HG03280 (cell line): ENCODE measurements around the gene NOS3.
"Not testable (repeated sequence)": the region's sequence is repeated elsewhere in the genome, so short reads cannot be mapped to it uniquely, and the experiment has no call there.

Experiments
- ATAC-seq: cut with Tn5 transposase; IDR thresholded peaks from one replicate; pipeline ENCODE4 v1.9.1; 2021; ENCODE audit warnings: mild to moderate bottlenecking, moderate library complexity; ENCODE audit not compliant: unreplicated experiment

The NOS3 gene

GRCh38 chr7:150997817-150998216, 7.0 kb downstream of the NOS3 start:
- no peak for ATAC-seq

DNA sequence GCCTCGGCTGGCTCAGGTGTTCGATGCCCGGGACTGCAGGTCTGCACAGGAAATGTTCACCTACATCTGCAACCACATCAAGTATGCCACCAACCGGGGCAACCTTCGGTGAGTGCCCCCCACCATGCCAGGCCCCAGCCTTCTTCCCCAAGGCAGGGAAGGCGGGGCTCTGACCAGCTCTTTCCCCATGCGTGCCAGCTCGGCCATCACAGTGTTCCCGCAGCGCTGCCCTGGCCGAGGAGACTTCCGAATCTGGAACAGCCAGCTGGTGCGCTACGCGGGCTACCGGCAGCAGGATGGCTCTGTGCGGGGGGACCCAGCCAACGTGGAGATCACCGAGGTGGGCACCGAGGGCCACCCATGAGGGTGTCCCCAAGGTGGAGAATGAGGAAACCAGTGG, 7.5 kb downstream of the NOS3 start:
- no peak for ATAC-seq

DNA sequence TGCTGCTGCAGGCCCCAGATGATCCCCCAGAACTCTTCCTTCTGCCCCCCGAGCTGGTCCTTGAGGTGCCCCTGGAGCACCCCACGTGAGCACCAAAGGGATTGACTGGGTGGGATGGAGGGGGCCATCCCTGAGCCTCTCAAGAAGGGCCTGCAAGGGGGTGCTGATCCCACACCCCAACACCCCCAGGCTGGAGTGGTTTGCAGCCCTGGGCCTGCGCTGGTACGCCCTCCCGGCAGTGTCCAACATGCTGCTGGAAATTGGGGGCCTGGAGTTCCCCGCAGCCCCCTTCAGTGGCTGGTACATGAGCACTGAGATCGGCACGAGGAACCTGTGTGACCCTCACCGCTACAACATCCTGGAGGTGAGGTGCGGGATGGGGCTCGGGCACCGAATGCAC, 8.2 kb downstream of the NOS3 start:
- no peak for ATAC-seq

GRCh38 chr7:150999497-151000230, 8.8 kb downstream of the NOS3 start:
- ATAC-seq, result no peak

GRCh38 chr7:151000897-151001495, 10.2 kb downstream of the NOS3 start:
- ATAC-seq, result no peak

GRCh38 chr7:151001546-151001945, 10.7 kb downstream of the NOS3 start:
- no peak for ATAC-seq

GRCh38 chr7:151003572-151003971, 12.8 kb downstream of the NOS3 start:
- ATAC-seq, result no peak

GRCh38 chr7:151005566-151005965, 14.7 kb downstream of the NOS3 start:
- ATAC-seq, result no peak

- ATAC-seq, result no peak
These were observed 15.9 kb downstream of the NOS3 start for GRCh38 chr7:151006590-151007300.

DNA sequence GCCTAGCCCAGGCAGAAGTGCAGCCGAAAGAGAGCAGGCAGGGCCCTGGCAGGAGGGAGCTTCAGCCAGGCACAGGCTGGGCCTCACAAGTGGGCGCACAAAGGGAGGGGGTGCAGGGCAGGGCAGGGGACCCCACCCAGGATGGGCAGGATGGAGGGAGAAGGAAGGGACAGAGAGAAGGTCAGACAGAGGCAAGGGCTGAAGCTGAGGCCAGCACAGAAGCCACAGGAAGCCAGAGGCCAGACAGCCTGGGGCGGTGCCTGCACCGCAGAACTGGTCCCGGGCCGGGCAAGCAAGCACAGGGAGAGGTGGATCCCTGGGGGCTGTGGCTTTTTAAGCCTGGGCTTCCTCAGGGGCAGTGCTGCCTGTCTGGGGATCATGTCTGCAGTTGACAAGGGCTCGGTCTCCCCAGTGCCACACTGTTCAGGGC, 16.7 kb downstream of the NOS3 start:
- no peak for ATAC-seq

GRCh38 chr7:151008143-151008510, 17.3 kb downstream of the NOS3 start:
- no peak for ATAC-seq

DNA sequence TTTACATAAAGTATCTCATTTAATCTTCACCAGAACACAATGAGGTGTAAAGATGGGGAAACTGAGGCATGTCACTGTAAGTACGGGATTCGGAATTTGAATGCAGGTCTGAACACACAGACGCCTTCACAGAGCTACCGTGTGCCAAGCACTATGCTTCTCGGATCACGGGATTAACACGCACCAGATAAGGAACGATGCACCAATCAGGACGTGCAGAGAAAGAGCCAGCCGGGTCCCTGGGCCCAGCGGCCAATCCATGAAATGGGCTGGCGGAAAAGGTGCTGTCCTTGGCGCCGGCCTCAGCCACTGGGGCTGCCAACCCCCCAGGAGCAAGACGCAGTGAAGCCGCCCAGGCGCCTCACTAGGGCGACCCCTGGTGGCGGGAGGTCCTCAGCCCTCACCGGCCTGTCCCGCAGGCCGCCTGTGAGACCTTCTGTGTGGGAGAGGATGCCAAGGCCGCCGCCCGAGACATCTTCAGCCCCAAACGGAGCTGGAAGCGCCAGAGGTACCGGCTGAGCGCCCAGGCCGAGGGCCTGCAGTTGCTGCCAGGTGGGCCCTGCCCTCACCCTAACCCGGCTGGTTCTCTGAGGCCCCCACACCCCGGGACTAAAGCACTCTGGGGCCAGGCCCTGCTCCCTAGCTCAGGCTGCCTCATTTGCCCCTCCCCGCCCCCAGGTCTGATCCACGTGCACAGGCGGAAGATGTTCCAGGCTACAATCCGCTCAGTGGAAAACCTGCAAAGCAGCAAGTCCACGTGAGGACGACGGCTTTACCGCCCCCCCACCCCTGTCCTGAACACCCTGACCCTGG, 17.9 kb downstream of the NOS3 start:
- ATAC-seq, result peak; percentile 85

DNA sequence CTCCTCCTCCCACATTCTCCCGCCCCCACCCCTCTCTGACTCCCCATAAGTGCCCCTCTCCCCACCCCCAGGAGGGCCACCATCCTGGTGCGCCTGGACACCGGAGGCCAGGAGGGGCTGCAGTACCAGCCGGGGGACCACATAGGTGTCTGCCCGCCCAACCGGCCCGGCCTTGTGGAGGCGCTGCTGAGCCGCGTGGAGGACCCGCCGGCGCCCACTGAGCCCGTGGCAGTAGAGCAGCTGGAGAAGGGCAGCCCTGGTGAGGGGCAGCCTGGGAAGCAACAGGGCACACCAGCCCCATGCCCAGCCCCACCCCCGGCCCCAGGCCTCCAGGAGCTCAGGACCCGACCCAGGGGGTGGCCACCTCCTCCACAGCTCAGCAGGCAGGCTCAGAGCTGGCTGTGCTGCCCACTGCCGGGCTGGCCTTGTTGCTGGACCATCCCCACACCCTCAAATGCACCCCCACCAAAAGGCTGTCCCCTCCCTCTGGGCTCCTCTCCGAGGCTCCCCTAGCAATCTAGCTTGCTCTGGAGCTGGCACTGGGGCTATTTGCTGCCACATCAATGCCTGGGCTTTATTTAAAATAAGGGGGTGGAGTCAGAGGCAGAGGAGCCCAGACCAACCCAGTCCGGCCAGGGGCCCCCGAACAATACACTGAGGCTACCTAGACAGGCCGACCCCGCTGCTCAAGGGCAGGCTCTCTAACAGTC, 18.7 kb downstream of the NOS3 start:
- ATAC-seq, result no peak

DNA sequence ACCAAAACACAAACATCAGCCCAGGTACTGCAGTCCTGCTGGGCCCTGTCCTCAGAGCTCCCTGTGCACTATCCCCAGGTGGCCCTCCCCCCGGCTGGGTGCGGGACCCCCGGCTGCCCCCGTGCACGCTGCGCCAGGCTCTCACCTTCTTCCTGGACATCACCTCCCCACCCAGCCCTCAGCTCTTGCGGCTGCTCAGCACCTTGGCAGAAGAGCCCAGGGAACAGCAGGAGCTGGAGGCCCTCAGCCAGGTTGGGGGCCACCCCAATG, 19.2 kb downstream of the NOS3 start:
- ATAC-seq, result no peak

DNA sequence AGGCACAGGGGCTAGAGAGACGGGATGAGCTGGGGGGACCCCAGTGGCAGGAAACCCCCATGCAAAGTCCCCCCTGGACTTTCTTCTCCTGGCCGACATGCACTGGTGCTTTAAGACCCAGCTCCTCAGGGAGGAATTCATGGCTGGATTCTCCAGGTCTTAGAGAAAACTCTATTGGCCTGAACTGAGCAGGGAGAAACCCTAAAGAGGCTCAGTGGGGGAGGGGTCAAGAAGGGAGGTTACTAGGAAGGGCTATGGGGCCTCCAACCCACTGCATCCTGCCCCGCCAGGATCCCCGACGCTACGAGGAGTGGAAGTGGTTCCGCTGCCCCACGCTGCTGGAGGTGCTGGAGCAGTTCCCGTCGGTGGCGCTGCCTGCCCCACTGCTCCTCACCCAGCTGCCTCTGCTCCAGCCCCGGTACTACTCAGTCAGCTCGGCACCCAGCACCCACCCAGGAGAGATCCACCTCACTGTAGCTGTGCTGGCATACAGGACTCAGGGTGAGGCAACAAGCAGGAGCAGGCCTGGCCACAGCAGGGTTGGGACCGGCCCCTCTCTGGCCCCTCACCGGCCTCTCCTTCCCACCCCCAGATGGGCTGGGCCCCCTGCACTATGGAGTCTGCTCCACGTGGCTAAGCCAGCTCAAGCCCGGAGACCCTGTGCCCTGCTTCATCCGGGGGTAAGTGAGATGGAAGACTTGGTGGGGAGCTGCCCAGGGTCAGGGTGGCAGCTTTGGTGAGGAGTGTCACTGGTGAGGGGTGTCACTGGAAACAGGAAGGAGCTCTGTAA, 19.7 kb downstream of the NOS3 start:
- ATAC-seq, result no peak

DNA sequence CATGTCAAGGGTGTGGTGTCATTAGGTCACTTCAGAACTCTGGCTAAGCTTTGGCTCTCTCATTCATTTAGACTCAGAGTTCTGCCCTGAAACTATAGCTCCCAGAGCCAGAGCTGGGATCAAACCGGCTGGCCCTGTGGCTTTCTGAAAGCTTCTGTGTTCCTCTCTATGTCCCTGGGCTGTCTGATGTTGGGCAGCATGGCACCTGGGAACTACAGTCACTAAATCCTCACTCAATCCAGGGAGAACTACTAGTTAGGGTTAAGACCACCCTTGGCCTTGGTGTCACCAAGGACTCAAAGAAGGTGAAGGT, 20.2 kb downstream of the NOS3 start:
- no peak for ATAC-seq

DNA sequence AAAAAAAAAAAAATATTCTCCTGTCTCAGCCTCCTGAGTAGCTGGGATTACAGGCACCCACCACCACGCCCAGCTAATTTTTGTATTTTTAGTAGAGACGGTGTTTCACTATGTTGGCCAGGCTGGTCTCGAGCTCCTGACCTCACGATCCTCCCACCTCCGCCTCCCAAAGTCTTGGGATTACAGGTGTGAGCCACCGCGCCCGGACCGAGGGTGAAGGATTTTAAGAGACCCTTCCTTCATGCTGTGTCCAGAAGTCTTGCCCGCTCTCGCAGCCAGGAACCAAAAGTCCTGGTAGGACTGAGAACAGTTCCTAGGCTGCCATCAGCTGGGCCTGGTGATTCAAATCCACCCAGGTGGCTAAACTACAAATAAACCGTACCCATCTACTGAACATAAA, 20.8 kb downstream of the NOS3 start:
- ATAC-seq, result not testable (repeated sequence)

DNA sequence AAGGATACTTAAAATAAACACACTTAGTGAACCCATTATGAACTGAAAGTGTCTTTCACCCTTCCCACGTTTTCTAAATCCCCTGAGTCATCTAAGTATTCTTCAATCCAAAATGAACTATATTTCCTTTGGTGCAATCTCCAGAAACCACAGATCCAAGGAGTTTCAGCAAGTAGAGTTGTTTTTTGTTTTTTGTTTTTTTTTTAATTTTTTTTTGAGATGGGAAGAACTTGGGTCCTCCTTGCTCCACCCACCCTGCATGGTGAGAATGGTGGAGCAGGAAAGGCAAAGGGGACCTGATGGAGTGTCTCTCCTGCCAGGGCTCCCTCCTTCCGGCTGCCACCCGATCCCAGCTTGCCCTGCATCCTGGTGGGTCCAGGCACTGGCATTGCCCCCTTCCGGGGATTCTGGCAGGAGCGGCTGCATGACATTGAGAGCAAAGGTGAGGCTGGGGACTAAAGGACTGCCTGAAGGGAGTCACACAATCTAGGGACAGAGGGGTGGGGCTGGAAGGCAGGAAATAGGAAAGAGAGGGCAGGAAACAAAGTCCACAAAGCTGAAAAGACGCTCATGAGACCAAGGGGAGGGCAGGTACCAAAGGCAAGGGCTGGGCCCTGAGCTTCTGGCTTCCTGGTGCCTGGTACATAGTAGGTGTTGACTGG, 21.3 kb downstream of the NOS3 start:
- no peak for ATAC-seq

DNA sequence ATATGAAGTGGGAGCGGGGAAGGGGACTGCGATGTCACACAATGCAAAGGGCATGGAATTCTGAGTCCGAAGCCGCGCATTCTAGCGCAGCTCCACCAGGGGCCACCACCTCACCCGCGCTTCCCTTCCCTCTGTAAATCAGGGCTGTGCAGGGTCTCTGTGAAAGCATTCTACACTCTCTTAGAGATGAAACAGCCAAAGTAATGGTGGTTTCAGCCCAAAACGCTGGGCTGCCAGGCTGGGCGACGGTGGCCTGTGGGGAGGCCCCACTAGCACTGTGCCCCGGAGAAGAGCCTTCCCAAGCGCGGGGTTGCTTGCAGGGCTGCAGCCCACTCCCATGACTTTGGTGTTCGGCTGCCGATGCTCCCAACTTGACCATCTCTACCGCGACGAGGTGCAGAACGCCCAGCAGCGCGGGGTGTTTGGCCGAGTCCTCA, 22.1 kb downstream of the NOS3 start:
- no peak for ATAC-seq

- no peak for ATAC-seq
These were observed 22.5 kb downstream of the NOS3 start for GRCh38 chr7:151013356-151013732.
